Measurements from ENCODE around the gene DNAI2.
"Not testable (repeated sequence)": the region's sequence is repeated elsewhere in the genome, so short reads cannot be mapped to it uniquely, and the experiment has no call there.

Gene DNAI2

DNA sequence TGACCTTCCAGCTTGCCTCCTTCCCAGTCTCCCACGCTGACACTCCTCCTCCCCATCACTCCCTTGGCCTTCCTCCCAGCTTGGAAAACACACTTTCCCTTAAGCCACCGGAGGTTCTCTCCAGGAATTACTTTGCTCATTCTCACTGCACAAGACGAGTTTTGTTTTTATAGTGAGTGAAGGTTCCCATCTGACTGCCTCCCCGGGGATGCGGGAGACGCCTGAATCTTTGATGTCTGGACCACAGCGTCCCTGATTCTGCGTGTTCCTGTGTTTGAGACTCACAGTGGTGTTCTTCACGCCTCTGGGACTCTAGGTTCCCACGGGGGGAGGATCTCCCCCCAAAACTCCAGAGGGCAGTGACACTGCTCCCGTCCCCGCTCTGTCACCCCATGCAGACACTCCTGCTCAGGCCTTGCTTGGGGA is 2.0 kb downstream of the DNAI2 start:
- no peak for DNase-seq (ENCODE audit: low read depth)

DNA sequence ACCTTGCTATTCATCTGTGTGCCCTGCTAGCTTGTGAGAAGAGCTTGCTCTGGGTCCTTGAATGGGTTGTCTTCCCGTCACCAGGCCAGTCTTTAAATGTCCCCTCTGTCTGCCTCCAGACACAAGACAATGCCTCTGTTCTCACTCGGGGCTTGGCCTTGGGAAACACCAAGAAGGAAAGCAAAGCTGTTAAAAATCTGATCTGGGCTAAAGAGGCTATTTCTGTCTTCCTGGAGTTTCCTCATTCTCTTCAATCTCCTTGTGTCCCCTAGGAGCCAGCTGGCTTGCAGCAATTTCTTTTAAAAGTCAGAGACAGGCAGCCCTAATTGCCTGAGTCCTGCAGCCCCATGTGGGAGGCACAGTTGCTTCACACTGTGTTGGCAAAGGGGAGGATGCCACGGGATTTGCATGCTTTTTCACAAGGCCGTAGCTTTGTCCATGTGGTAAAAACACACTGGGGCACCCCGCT is 2.5 kb downstream of the DNAI2 start:
- no peak for DNase-seq (ENCODE audit: low read depth)

DNA sequence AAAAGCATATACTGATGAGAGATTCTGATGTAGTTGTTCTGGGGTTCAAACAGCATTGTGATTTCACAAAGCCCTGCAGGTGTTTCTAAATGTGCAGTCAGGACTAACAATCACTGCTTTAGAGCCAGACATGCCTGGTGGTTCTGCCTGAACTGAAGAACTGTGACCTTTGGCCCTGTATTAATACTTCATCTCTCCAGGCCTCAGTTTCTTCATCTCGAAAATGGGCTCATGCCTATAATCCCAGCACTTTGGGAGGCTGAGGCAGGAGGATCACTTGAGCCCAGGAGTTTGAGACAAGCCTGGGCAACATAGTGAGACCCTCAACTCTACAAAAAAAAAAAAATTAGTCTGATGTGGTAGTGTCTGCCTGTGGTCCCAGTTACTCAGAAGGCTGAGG is 3.9 kb downstream of the DNAI2 start:
- no peak for DNase-seq (ENCODE audit: low read depth)

DNA sequence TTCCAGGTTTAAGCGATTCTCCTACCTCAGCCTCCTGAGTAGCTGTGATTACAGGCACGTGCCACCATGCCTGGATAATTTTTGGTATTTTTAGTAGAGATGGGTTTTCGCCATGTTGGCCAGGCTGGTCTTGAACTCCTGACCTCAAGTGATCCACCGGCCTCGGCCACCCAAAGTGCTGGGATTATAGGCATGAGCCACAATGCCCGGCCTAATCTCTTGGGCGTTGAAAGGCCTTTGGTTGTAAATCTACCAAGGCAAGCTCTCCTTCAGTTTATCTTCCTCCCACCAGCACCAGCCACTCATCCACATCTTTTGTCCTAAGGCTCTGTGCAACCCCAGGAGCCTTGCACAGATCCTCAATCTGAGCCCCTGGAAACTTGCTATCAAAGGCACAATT is 5.6 kb downstream of the DNAI2 start:
- DNase-seq (ENCODE audit: low read depth): not testable (repeated sequence)

DNA sequence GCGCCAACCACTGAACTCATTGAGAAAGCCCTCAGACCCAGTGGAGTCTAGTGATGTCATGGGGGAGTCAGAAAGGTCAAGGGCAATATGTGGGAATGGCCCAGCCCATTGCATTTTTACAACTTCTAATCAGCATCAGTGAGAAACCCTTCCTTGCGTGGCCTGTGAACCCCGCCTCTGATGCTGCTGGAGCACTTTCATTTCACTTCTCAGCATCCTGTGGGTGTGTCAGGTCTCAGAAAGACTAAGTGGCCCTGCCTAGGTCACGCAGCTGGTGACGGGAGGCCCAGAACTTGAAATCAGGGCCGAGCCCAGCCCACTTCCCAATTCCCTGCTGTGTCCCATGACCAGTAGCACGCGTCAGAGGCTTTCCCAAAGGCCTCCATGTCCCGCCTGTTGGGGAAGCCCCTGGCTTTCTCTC is 6.1 kb downstream of the DNAI2 start:
- peak; percentile 38 for DNase-seq (ENCODE audit: low read depth)

DNA sequence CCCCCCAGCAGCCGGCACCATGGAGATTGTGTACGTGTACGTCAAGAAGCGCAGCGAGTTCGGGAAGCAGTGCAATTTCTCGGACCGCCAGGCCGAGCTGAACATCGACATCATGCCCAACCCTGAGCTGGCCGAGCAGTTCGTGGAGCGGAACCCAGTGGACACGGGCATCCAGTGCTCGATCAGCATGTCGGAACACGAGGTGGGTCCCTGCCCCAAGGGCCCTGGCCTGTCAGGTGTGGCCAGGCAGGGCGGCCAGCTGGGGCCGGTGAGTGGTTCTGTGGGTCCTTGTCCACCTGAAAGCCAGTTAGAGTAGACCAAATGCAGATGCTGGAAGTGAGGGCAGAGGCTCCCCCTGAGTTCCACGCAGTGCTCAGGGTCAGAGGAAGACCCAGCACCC is 7.8 kb downstream of the DNAI2 start:
- no peak for DNase-seq (ENCODE audit: low read depth)

DNA sequence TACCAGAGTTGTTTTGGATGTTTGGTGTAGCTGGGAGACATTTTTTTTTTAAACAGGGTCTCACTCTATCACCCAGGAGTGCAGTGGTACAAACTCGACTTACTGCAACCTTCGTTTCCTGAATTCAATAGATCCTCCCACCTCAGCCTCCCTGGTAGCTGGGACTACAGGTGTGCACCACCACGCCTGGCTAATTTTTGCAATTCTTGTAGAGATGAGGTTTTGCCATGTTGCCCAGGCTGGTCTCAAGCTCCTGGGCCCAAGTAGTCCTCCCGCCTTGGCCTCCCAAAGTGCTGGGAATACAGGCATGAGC is 8.2 kb downstream of the DNAI2 start:
- DNase-seq (ENCODE audit: low read depth): not testable (repeated sequence)

DNA sequence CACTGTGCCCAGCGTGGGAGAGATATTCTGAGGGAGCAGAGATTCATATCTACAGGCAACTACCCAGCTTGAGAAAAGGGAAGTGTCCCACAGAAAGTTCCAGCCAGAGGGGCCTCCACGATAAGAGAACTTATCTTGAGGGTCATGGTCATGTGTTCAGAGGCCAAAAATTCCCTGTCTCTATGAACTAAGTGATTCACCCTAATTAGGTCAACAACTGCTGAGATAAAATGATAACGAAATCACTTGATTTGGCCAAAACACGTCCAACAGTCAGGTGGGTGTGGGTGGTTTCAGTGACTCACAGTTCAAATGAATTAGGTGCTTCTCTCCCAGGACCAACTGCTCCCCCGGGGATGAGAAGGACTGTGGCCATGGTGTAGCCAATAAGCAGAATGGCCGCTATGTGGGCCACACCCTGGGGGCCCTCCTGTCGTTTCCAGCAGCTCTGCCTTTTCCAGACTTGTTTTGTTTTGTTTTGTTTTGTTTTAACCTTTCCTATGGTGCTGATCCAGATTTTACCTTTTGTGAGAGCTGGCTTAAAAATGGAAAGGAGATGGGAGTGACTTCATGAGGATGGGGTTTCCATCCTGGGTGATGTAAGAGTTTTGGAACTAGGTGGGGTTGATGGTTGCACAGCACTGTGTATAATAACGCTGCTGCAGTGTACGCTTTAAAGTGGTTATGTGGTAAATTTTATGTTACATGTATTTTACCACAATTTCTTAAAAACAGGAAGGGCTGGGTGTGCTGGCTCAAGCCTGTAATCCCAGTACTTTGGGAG is 8.7 kb downstream of the DNAI2 start:
- peak; percentile 31 for DNase-seq (ENCODE audit: low read depth)

DNA sequence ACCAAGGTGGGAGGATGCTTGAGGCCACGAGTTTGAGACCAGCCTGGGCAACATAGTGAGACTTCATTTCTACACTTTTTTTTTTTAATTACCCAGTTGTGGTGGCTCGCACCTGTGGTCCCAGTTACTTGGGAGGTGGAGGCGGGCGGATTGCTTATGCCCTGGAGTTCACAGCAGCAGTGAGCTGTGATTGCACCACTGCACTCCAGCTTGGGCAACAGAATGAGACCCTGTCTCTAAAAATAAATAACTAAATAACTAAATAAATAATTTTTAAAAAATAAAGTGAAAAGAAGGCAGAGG is 9.3 kb downstream of the DNAI2 start:
- DNase-seq (ENCODE audit: low read depth): no peak

DNA sequence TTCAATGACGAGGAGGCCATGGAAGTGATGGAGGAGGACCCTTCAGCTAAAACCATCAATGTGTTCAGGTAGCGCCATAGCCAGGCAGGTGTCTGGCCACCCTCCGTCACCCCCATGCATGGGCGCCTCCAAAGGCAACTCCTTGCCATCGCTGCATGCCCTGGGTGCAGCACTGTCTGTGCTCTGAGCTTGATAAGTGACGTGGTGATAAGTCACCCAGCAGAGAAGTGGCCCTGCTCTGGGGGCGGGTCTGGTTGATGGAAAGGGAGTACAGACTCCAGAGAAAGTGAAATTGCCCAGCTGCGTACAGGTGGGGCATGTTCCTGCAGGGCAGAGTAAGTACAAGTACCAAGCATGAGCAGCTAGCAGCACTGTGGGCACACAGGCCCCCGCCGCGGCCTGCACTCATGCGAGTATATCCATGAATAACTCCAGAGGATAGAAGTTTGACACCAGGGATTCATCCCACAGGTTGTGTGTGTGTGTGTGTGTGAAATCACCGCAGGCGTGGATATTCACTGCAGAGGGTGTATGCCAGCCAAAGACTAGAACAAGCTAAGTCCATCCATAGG is 13.1 kb downstream of the DNAI2 start:
- DNase-seq (ENCODE audit: low read depth): no peak

DNA sequence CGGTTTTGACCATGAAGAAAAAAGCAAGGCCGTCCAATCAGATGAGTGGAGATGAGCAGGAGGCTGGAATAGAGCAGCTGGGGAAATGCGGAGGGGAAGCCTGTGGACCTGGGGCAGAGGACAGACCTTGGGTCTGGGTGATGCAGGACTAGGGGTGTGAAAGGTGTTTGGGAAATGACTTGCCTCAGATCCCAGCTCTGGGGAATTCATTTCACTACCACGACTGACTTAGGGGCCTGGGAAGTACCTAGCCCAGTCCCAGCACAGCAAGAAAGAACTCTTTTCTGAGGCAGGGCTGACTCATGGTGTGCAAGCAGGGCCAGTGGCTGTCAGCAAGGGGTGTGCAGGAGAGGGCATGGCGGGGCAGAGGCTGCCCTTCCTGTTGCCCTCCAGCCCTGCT is 14.8 kb downstream of the DNAI2 start:
- no peak for DNase-seq (ENCODE audit: low read depth)

DNA sequence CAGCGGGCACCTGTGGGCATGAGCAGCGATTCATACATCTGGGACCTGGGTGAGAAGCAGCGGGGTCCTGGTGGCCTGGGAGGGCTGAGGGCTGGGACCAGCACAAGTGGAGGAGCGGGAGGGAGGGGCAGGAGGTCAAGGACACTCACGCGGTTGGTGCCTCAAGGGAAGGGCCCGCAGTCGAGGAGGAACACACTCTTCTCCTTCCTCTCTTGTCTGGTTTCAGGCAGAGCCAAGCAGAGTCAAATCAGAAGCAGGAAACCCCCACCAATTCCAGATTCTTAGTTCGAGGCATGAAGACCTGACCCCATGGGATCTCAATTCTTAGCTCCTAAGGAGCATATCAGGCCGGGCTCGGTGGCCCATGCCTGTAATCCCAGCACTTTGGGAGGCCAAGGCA is 15.7 kb downstream of the DNAI2 start:
- no peak for DNase-seq (ENCODE audit: low read depth)

DNA sequence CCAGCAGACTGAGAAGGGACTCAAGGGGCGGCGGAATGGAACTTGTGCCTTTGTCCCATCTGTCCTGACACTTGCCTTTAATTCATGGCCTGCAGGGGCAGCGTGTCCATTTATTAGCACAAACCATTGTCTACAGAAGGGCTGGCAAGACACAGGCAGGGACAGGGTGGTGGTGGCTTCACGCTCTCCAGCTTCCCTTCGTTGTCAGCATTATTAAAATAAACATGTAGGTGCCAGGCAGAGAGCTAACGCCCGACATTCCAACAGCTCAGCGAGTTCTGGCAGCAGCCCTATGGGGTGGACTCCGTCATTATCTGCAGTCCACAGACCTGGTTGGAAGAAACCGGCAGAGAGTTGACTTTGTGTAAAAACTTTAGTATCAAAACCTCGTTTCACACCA is 16.3 kb downstream of the DNAI2 start:
- DNase-seq (ENCODE audit: low read depth): no peak

DNA sequence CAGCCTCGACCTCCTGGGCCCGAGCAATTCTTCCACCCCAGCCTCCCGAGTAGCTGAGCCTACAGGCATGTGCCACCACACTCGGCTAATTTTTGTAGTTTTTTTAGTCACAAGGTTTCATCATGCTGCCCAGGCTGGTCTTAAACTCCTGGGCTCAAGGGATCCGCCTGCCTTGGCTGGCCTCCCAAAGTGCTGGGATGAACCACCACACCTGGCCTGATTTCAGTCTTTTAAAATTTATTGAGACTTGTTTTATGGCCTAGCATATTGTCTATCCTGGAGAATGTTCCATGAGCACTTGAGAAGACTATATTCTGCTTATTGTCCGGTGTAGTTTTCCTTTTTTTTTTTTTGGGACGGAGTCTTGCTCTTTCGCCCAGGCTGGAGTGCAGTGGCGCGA is 18.5 kb downstream of the DNAI2 start:
- DNase-seq (ENCODE audit: low read depth): no peak

DNA sequence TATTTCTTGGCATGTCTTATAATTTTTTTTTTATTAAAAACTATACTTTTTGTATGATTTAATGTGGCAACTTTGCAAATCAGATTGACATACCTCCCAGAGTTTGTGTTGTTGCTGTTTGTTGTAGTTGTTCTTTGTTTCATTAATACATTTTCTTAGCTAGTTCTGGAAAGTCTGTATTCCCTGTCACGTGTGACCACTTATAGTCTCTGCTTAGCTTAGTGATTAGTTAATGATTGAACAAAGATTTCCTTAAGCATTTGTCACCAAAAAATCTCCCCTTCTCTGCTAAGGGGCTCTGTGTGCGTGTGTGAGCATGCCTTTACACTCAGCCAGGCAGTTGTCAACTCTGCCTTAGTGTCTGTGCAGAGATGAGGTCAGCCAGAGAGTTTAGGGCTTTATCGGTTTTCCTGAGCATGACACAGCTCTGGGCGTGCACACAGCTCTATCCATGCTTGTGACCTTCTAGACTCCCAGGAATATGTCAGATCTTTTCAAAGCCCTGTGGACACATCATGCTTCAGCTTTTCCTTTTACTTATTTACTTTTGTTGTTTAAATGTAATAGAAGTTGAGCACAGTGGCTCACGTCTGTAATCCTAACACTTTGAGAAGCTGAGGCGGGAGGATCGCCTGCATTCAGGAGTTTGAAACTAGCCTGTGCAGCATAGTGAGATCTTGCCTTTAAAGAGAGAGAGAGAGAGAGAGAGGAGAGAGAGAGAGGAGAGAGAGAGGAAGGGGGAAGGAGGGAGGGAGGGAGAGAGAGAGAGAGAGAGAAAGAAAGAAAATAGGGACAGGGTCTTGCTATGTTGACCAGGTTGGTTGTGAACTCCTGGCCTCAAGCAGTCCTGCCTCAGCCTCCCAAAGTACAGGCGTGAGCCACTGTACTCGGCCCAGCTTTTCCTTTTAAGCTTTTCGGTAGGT is 21.9 kb downstream of the DNAI2 start:
- no peak for DNase-seq (ENCODE audit: low read depth)

DNA sequence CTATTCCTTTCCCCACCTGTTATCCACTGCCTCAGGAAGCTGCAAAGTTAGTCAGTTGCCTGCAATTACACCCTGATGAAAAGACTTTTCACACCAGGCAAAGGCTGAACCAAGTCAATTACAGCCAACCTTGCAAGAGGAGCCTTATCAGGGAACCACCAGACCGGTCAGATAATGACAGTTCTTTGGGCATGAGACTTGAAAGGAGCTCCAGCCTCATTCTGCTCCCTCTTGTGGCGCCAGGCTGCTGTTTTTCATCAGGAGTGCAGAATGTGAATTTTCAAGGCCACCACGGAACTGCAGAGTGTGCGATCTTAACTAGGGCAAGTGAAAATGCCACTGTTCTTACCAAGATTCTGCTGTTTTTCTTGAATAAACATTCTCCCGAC is 22.5 kb downstream of the DNAI2 start:
- no peak for DNase-seq (ENCODE audit: low read depth)

DNA sequence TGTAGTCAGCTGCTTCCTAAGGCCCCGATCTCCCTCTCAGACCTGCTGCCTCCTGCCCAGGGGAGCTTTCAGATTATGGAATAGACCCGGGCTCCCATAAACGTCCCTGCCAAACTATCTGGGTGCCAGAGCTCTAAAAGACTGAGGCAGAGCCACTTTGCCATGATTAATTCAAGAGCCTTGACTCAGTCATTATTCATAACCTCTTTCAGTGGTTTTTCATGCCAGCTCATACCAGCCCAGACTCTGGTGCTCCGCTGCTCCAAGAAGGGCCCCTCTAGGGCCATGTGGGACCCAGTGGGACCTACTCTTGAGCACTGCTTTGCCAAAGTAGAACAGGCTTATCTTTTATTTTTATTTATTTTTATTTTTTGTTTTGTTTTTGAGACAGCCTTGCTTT is 23.9 kb downstream of the DNAI2 start:
- DNase-seq (ENCODE audit: low read depth): no peak

DNA sequence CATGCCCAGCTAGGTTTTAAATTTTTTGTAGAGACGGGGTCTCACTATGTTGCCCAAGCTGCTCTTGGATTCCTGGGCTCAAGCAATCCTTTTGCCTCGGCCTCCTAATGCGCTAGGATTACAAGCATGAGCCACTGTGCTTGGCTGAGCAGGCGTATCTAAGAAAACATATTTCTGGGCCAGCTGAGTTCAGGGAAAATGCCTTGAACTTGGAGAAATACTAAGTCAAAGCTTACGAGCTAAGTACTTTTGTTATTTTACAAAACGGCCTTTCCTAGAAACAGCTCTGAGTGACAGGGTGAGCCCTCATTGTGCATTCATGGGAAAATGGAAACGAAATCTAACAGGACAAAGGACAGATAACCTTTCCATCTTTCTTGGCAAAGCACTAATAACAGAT is 24.7 kb downstream of the DNAI2 start:
- DNase-seq (ENCODE audit: low read depth): no peak

DNA sequence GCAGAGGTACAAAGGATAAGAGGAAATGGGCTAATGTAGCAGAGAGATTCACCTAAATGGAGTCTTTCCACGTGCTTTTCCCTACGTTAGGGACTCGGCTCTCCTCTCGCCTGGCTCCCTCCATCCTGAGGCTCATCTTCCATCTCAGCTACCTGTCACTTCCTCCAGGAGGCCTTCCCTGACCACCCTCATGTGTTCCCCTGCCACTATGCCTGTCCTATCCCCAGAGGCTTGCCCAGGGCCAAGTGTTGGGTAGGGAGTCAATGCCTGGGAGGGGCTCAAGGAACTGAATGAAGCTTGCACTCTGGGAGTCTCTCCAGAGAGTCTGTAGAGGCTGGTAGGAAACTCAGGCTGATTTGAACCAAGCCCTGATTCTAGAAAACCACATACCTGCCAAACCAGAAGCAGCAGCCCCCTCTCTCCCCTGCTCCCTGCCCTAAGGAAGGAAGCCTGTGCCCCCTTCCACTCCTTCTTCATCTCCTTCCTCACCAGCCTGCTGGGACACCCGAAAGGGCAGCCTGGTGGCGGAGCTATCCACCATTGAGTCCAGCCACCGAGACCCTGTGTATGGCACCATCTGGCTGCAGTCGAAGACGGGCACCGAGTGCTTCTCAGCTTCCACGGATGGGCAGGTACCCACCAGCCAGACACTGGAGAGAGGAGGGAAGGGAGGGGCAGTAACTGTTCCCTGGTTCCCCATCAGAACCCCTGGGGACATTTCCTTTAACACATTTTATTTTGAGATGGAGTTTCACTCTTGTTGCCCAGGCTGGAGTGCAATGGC is 25.4 kb downstream of the DNAI2 start:
- DNase-seq (ENCODE audit: low read depth): no peak

DNA sequence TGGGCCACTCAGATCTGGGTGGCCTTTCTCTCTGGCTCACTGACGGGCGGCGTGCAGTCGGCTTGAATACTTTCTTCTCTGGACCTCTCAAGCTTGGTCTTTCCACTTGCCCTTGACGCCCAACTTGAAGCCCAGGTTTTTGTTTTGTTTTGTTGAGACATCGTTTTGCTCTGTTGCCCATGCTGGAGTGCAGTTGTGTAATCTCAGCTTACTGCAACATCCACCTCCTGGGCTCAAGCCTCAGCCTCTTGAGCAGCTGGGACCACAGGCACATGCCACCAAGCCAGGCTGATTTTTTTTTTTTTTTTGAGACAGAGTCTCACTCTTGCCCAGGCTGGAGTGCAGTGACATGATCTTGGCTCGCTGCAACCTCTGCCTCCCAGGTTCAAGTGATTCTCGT is 29.3 kb downstream of the DNAI2 start:
- DNase-seq (ENCODE audit: low read depth): no peak

DNA sequence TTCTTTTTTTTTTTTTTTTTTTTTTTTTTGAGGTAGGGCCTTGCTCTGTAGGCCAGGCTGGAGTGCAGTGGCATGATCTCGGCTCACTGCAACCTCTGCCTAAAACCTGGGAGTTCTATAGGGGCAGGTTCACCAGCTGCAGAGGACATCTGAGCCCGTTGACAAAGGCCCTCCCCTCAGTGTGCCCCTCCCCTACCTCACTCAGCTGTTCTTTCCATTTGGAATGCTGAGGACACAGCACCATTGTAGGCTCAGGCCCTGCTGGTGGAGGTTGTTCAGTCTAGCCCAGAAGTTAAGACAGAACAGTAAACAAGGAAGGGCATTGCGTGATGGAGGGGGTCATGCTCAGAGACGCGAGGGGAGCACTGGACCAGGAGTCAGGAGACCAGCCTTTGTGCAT is 30.1 kb downstream of the DNAI2 start:
- no peak for DNase-seq (ENCODE audit: low read depth)

DNA sequence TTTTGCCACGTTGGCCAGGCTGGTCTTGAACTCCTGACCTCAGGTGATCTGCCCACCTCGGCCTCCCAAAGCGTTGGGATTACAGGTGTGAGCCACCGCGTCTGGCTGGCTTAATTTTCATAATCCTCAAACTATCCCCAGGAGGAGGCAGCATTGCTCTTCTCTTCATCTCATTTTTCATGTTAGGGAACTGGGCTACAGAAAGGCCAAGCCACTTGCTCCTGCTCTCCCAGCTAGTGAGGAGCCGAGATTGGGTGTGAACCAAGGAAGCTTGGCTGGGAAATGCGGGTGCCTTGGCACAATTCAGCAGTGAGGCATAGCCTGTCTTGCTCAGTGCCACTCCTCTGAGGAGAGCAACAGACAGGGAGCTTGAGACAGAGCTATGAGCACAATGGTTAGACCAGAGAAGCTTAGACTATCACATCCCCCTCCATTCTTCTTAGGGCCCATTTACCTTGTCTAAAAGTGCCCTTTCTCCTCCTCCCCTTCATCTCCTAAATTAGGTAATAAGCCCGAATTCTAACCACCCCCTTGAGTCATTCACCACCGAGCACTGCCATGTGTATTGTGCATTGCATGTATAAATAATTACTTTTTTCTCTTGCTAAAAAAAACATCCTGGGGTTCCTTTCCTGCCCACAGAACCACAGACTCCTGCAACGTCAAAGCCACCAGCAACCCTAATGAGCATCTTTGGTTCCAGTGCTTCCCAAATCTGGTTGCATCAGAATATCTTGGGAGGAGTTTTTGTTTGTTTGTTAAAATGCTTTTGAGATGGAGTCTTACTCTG is 32.0 kb downstream of the DNAI2 start:
- no peak for DNase-seq (ENCODE audit: low read depth)

Measured in activated T-cell treated with anti-CD3 and anti-CD28 coated beads for 24 hours (primary cell).